Rectal smooth muscle tissue (tissue), 1 donor: ENCODE measurements around the gene SHLD1.
"Not testable (repeated sequence)": the region's sequence is repeated elsewhere in the genome, so short reads cannot be mapped to it uniquely, and the experiment has no call there.

Experiments used
- H3K27ac ChIP-seq: one replicate; pipeline ENCODE4 v1.7.0; 2013; ENCODE audit warnings: low read depth, low read length, inconsistent platforms
- H3K27me3 ChIP-seq: one replicate; pipeline ENCODE4 v1.7.0; 2013; ENCODE audit warnings: low read length; ENCODE audit not compliant: control insufficient read depth, insufficient read depth
- H3K36me3 ChIP-seq: one replicate; pipeline ENCODE4 v1.7.0; 2013; ENCODE audit warnings: low read length; ENCODE audit not compliant: control insufficient read depth, insufficient read depth
- H3K4me1 ChIP-seq: one replicate; pipeline ENCODE4 v1.7.0; 2013; ENCODE audit warnings: low read length; ENCODE audit not compliant: control insufficient read depth, insufficient read depth
- H3K4me3 ChIP-seq: one replicate; pipeline ENCODE4 v1.7.0; 2013; ENCODE audit warnings: low read length
- H3K9ac ChIP-seq: one replicate; pipeline ENCODE4 v1.7.0; 2013; ENCODE audit warnings: low read length

The SHLD1 gene

GRCh38 chr20:5720696-5721095, 29.5 kb upstream of the SHLD1 start:
- Histone ChIP-seq H3K4me1 (peaks cover 3% of the 10 kb centered on the region), H3K27me3 (no peaks in the 10 kb centered on the region), H3K9ac (no peak overlapping the region), H3K27ac (no peak overlapping the region), H3K36me3 (no peaks in the 10 kb centered on the region), H3K4me3 (no peak overlapping the region)

GRCh38 chr20:5721356-5721755, 28.8 kb upstream of the SHLD1 start:
- not testable (repeated sequence) for H3K9ac ChIP-seq, H3K4me3 ChIP-seq, H3K27ac ChIP-seq, H3K4me1 ChIP-seq, H3K27me3 ChIP-seq, H3K36me3 ChIP-seq

DNA sequence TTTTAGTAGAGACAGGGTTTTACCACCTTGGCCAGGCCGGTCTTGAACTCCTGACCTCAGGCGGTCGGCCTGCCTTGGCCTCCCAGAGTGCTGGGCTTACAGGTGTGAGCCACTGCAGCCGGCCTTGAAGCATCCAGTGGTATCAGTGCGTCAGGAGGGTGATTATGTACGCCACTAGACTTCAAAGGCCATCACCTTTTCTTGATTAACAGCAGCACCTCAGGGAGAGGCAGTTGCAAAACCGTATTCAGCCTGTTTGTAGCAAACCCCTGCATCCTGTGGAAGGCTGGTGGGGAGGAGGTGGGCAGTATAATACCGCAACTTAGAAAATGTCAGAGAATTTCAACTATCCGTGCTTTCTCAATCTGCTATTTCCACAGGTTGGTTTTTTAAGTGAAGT, 27.3 kb upstream of the SHLD1 start:
- H3K4me1 ChIP-seq = peaks cover 3% of the 10 kb centered on the region
- H3K4me3 ChIP-seq = no peak overlapping the region
- H3K27me3 ChIP-seq = no peaks in the 10 kb centered on the region
- no peak overlapping the region for H3K9ac ChIP-seq
- H3K27ac ChIP-seq = no peak overlapping the region
- H3K36me3 ChIP-seq = no peaks in the 10 kb centered on the region

DNA sequence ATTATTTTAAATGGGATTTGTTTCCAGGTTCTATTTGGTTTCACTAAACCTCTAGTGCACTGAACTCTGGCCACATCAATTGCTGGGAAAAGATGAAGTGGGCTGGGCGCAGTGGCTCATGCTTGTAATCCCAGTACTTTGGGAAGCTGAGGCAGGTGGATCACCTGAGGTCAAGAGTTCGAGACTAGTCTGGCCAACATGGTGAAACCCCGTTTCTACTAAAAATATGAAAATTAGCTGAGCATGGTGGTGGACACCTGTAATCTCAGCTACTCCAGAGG, 25.1 kb upstream of the SHLD1 start:
- H3K27me3 ChIP-seq, H3K27ac ChIP-seq, H3K36me3 ChIP-seq, H3K9ac ChIP-seq, H3K4me3 ChIP-seq, H3K4me1 ChIP-seq: not testable (repeated sequence)

DNA sequence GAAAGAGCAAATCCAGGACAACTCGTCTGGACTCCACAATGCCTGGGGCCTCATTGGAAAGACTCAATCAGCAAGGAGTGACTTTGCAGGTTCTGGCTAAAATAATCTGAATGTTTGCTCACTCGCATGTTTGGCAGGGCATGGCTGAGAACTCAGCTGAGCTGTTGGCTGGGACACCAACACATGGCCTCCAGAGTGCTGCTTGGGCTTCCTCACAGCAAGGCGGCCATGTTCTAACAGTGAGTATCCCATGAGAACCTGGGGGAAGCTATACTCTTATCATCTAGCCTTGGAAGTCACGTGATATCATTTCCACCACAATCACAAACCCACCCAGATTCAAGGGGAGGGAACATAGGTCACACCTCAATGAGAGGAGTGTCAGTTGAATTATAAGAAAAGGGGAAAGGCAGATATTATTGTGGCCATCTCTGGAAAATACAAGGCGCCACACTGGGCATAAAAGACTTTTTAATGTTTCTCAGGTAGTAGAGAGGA, 23.1 kb upstream of the SHLD1 start:
- H3K27ac ChIP-seq = no peak overlapping the region
- no peak overlapping the region for H3K9ac ChIP-seq
- no peak overlapping the region for H3K4me3 ChIP-seq
- H3K36me3 ChIP-seq = no peaks in the 10 kb centered on the region
- H3K4me1 ChIP-seq = no peaks in the 10 kb centered on the region
- H3K27me3 ChIP-seq = no peaks in the 10 kb centered on the region

- H3K9ac ChIP-seq = no peak overlapping the region
- no peaks in the 10 kb centered on the region for H3K36me3 ChIP-seq
- no peaks in the 10 kb centered on the region for H3K27me3 ChIP-seq
- no peak overlapping the region for H3K27ac ChIP-seq
- H3K4me1 ChIP-seq = no peaks in the 10 kb centered on the region
- no peak overlapping the region for H3K4me3 ChIP-seq
Observed at GRCh38 chr20:5729348-5729747, 20.9 kb upstream of the SHLD1 start.

- Histone ChIP-seq H3K27ac (no peak overlapping the region), H3K27me3 (no peaks in the 10 kb centered on the region), H3K4me3 (no peak overlapping the region), H3K9ac (no peak overlapping the region), H3K4me1 (no peaks in the 10 kb centered on the region), H3K36me3 (no peaks in the 10 kb centered on the region)
Observed at GRCh38 chr20:5730131-5730530, 20.1 kb upstream of the SHLD1 start.

DNA sequence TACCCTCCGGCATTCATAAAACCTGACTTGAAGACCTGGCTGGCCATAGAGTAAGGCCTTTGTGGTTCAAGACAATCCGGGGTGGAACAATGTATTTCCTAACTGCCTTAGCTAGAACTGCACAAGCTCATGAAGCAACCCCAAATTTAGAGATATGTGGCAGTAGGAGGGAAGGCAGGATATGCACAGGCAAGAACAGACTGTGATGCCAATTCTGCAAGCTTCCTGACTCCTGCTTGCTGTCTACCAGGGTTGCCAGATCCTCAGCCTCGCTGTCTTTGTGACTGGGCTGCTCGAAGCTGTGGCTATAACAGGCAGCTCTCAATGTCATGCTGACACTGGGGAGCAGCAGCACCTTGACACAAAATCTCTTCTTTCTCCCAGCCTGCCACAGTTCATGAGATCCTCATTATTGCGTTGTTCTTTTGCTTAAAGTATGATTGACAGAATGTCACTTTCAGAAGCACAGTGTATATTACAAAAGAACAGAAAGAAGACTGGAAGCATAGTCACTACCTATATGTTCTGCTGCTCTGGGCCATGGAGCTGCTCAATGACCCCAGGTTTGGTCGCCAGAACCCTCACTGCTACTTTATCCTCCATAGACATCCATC, 18.3 kb upstream of the SHLD1 start:
- Histone ChIP-seq H3K27me3 (no peaks in the 10 kb centered on the region), H3K4me3 (no peak overlapping the region), H3K27ac (peak overlapping the region; percentile 36), H3K4me1 (no peaks in the 10 kb centered on the region), H3K9ac (no peak overlapping the region), H3K36me3 (no peaks in the 10 kb centered on the region)

DNA sequence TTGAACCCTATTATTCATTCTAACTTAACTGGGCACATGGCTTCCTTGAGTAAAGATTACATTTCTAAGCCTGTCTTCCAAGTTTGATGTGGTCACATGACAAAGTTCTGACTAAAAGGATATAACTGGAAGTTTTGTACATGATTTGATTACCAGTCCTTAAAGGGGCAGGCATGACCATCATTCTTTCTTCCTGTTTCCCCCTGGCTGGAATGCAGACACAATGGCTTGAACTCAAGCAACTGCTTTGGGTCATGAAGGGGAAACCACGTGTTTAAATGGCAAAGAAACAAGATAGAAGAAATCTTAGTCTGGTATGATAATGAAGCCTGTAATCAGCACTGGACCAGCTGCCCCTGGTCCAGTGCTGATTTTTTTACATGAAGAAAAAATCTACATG, 15.6 kb upstream of the SHLD1 start:
- Histone ChIP-seq H3K9ac (no peak overlapping the region), H3K4me3 (no peak overlapping the region), H3K4me1 (no peaks in the 10 kb centered on the region), H3K36me3 (no peaks in the 10 kb centered on the region), H3K27me3 (no peaks in the 10 kb centered on the region), H3K27ac (no peak overlapping the region)

GRCh38 chr20:5735845-5736510, 14.2 kb upstream of the SHLD1 start:
- H3K4me3 ChIP-seq = no peak overlapping the region
- H3K27ac ChIP-seq = no peak overlapping the region
- H3K4me1 ChIP-seq = no peaks in the 10 kb centered on the region
- no peak overlapping the region for H3K9ac ChIP-seq
- no peaks in the 10 kb centered on the region for H3K36me3 ChIP-seq
- H3K27me3 ChIP-seq = no peaks in the 10 kb centered on the region

DNA sequence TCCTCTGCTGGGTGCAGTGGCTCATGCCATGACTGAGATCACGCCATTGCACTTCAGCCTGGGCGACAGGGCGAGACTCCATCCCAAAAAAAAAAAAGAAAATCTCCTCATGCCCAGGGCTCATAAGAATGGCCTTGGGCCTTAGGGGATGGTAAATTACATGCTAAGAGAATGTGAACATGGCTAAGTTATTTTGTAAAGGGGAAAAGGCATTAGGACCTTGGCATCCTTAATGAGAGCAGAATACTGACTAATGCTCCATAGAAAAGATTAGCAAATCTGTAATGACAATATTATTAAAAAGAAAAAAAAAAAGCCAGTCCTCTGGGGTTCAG, 12.6 kb upstream of the SHLD1 start:
- Histone ChIP-seq H3K36me3 (no peaks in the 10 kb centered on the region), H3K9ac (no peak overlapping the region), H3K4me3 (no peak overlapping the region), H3K27ac (no peak overlapping the region), H3K4me1 (no peaks in the 10 kb centered on the region), H3K27me3 (no peaks in the 10 kb centered on the region)

DNA sequence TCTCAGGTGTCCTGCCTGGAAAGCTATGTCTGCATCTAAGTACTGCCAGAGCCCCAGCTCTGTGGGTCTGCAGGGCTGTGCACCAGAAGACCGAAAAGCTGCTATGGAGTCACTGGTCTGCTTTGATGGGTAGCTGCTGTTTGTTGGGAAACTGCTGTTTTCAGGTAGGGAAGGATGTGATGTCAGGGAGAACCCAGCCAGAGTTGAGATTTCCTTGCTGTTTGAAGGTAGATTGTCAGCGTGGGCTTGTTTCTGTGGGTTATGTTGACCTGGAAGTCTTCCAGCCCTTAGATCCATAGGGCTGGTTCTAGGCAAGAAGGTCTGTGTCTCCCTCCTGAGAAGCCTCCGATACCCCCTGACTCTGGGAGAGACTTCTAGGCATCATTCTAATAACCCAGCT, 12.2 kb upstream of the SHLD1 start:
- H3K36me3 ChIP-seq = no peaks in the 10 kb centered on the region
- H3K27me3 ChIP-seq = no peaks in the 10 kb centered on the region
- no peak overlapping the region for H3K9ac ChIP-seq
- no peaks in the 10 kb centered on the region for H3K4me1 ChIP-seq
- H3K4me3 ChIP-seq = no peak overlapping the region
- H3K27ac ChIP-seq = no peak overlapping the region

DNA sequence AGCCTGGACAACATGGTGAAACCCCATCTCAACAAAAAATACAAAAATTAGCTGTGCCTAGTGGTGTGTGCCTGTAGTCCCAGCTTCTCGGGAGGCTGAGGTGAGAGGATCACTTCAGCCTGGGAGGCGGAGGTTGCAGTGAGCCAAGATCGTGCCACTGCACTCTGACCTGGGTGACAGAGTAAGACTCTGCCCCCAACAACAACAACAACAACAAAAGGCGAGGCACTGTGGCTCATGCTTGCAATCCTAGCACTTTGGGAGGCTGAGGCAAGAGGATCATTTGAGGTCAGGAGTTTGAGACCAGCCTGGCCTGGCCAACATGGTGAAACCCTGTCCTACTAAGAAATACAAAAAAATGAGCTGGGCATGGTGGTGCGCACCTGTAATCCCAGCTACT, 9.6 kb upstream of the SHLD1 start:
- H3K27ac ChIP-seq, H3K9ac ChIP-seq, H3K4me3 ChIP-seq, H3K36me3 ChIP-seq, H3K27me3 ChIP-seq, H3K4me1 ChIP-seq: not testable (repeated sequence)
